ENCODE data around the gene KIF5C.

Gene KIF5C

GRCh38 chr2:148926981-148927401, 52.0 kb downstream of the KIF5C start:
- DNase-seq = peak; percentile 62

- no peak for DNase-seq
Measured at GRCh38 chr2:148928395-148928794, 53.4 kb downstream of the KIF5C start.

- no peak for DNase-seq
Measured at GRCh38 chr2:148930046-148930775, 55.2 kb downstream of the KIF5C start.

- no peak for DNase-seq
Measured at GRCh38 chr2:148932536-148932935, 57.5 kb downstream of the KIF5C start.

DNA sequence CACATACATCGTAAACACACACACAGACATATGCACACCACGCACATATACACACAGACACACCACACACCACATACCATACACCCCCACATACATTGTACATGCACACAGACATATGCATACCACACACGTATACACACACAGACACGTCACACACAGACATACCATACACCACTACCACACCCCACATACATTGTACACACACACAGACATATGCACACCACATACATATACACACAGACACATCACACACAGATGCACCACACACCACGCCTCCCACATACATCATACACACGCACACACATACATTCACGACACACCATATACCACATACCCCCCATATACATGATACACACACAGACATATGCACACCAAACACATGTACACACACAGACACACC, 58.4 kb downstream of the KIF5C start:
- DNase-seq = no peak

- DNase-seq = no peak
Measured at GRCh38 chr2:148935791-148936190, 60.8 kb downstream of the KIF5C start.

DNA sequence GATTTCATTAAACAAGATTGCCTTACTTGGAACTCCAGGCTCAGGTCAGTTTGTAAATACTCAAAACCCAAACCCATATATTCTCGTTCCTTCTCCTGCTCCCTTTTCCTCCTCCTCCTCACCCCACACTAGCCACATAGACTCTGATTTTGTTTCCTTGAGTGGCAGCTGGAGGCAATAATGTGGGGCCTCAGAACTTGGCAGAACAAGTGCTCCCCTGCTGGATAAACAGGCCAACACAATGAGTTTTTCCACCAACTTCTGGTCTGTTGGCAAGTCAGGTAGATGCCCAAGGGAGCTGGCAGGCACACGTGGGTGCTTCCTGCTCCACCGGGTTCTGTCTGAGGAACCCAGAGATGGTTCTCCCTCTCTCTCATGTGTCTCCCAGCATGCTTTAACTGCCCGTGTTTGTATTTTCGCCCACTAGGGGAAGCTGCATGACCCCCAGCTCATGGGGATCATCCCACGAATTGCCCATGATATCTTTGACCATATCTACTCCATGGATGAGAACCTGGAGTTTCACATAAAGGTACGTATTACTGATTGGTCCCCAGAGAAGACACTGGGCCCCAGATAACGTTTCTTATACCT, 61.9 kb downstream of the KIF5C start:
- DNase-seq = no peak

GRCh38 chr2:148939271-148939670, 64.2 kb downstream of the KIF5C start:
- DNase-seq = no peak

GRCh38 chr2:148943097-148943496, 68.1 kb downstream of the KIF5C start:
- no peak for DNase-seq

GRCh38 chr2:148944536-148944935, 69.5 kb downstream of the KIF5C start:
- no peak for DNase-seq

DNA sequence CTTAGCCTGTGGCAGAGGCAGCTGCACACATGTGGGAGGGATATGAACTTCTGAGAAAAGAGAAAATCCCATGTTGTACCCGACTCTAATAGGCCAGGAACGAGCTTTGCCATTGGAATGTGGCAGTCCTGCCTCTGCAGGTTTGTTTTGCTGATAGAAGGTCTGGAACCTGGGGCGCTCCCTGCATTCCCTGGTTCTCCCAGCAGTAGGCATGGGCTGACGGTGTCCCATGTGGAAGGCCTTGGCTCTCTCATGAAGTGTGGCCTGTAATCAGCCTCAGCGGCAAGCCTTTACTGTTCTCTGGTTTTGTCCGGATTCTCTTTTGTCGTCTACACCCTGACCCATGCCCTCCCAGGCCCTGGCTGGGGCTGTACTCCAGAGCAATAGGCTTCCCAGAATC, 72.3 kb downstream of the KIF5C start:
- DNase-seq = no peak

DNA sequence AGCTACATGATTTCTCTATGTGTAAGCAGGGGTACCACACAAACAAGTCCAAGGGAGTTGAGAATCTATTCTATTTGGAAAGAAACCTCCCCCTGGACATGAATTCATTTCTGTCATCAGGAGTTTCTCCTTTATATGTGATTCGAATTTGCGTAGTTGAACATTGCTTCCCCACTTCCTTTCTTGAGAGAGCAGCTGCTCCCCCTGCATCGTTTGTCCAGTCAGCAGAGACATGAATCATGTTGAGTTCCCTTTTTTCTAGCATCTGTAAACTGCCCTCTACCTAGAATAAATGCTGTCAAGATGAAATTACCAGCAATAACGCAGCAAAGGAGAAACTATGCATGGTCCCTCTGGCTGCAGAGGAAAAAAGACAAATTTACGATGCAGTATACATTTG, 73.8 kb downstream of the KIF5C start:
- no peak for DNase-seq

DNA sequence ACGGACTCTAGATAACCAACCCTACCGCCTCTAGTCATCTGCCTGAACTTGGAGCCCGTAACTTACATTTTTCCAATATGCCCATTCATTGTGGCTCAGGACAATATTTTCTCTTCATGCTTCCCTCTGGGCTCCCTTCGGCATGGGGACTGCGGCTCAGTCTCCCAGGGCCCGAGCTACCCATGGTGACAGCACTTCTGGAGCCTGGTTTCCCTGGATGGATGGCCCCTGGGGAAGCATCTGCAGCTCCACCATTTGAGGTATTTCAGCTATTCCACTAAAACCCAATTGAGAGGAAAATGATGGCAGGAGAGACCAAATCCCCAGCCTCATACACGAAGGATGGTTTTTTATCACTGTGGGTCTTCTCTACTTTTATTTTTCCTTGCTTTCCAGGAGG, 74.3 kb downstream of the KIF5C start:
- DNase-seq = no peak

GRCh38 chr2:148952621-148953020, 77.6 kb downstream of the KIF5C start:
- no peak for DNase-seq

DNA sequence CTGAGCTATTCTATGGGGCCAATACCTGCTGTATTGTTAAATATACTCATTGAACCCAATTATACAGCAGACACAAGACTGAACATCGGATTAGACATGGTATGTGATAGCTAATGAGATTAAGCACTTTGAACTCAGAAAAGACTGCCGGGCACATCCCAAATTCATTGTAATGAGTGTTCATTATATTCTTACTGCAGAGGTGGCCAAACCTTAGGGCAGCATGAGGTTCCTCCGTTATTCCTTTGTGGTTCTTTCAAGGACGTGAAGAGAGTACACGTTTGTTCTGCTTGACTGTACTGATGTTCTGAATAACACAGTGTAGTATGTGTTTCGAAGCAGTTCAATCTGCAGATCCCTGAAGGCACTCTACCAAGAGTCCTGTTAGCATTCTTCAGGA, 78.4 kb downstream of the KIF5C start:
- no peak for DNase-seq

DNA sequence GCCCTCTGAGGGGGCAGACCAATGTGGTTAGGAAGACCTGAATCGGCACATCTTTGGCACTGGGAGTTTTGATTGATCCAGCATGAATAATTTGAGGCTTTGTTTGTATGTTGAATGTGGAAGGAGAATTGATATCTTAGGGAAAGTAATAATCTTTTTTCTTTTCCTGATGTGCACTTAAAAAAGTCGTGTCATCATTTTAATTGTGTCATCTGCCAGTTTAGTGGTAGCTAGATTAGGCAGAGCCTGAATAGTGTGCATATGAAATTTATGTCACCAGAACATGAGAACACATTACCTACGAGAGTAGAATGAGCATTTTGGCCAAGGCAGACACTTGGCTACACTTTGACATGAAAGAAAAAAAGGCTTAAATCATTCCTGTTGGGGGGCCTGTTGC, 79.5 kb downstream of the KIF5C start:
- no peak for DNase-seq

DNA sequence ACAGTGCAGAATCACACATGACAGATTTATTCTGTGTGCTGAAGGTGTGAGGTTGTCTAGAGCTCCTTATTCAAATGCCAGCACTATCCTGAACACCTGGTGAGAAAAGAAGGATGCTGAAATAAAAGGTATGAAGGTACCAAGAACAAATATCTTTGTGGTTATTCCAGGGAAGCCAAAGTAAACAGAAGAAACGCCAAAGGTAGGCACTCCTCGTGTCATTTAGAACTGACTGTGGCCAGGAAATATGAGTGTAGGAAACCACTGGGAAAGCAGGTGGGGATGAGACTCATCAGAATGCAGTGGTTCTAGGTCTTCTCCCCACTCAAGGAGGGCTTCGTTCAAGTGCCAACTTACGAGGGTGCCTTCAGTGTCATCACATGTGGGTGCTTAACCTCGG, 80.8 kb downstream of the KIF5C start:
- no peak for DNase-seq

- no peak for DNase-seq
Measured at GRCh38 chr2:148957023-148957422, 82.0 kb downstream of the KIF5C start.

DNA sequence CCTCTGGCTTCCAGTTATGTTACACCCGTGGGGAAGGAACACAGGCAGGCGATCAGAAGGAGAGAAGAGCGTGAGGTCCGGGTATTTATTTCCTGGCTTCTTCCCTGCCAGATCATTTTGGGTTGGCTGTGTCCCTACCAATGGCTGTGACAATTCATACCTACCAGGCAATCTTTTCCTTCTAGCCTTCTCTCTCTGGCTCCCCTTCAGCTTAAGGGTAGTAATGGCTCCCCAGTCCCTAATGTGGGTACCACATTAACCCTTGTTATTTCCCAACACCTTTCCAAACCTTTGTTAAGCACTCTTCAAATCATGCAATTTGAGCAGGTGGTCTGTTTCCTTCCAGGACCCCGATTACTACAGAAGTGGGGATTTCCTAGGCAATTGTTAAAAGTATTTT, 84.7 kb downstream of the KIF5C start:
- no peak for DNase-seq

GRCh38 chr2:148960483-148960882, 85.5 kb downstream of the KIF5C start:
- no peak for DNase-seq

DNA sequence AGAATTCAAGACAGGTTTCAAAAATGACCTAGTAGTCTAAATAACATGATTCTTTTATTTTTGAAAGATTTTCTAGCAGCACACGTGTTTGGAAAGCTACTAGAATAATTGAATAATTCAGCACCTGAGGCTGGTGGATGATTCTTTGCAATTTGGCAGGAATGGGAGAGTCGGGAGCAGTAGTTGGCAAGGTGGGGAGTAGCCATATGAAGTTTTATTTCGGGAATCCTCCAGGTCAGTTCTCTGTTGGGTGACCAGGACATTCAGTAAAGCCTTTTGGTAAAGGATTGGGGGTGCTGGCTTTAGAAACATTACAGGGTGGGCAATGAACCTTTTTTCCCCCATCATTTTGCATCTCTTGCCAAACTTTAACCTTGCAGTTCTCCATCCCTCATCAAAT, 88.4 kb downstream of the KIF5C start:
- no peak for DNase-seq

- DNase-seq = no peak
Measured at GRCh38 chr2:148965623-148966437, 90.8 kb downstream of the KIF5C start.

DNA sequence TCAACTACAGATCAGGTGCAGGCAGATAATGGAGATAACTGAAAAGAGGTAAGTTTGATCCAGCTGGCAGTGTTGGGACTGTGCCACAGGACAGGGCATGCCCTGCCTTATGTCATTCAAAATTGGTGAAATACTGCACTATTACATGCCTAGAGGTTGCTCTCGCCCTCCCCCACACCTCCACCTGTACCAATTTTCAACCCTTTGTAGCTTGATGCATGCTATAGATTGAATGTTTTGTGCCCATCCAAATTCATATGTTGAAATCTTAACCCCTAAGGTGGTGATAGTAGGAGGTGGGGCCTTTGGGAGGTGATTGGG, 91.4 kb downstream of the KIF5C start:
- no peak for DNase-seq

DNA sequence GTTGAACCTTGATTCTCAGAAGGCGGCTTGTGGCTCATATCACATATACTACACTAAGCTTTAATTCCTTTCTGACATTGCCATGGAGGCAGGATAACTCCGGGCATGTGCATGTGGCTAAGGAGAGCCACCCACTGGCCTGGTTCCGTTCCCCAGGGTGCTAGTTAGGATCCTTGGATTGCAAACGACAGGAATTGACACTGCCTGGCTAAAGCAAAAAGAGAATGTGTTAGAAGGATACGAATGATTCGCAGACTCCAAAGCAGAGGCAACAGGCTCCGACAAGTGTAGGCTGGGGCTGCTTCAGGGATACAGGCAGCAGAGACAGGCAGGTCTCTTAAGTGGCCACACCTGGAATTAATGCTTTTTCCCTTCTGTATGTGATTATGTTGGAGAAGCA, 92.0 kb downstream of the KIF5C start:
- no peak for DNase-seq
